C1 segment of cervical spinal cord (tissue), 14 donors: ENCODE data around the gene ADAT3.

Source experiments
- DNase-seq, 14 donors: peaks; one replicate each; lab custom pipeline; 2025; lab: John Stamatoyannopoulos, UW

Gene ADAT3

DNA sequence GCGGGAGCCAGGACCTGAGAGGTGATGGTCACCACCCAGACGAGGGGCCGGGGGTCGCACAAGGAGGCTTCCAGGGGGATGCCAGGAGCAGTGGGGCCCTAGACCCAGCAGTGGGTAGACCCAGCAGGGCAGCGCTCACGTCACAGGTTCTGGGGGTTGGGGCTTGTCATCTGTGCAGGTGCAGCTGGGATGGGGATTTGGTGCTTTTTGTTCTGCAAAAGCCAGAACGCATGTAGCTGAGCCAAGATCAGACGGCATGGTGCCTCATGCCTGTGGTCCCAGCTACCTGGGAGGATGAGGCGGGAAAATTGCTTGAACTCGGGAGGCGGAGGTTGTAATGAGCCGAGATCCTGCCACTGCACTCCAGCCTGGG is 50.9 kb downstream of the ADAT3 start:
- DNase-seq = peak in 1 of 14 donors; percentile 75

GRCh38 chr19:1956868-1957492 is 51.8 kb downstream of the ADAT3 start:
- DNase-seq = peak in 13 of 14 donors; percentile 29 to 91 (median 81)

DNA sequence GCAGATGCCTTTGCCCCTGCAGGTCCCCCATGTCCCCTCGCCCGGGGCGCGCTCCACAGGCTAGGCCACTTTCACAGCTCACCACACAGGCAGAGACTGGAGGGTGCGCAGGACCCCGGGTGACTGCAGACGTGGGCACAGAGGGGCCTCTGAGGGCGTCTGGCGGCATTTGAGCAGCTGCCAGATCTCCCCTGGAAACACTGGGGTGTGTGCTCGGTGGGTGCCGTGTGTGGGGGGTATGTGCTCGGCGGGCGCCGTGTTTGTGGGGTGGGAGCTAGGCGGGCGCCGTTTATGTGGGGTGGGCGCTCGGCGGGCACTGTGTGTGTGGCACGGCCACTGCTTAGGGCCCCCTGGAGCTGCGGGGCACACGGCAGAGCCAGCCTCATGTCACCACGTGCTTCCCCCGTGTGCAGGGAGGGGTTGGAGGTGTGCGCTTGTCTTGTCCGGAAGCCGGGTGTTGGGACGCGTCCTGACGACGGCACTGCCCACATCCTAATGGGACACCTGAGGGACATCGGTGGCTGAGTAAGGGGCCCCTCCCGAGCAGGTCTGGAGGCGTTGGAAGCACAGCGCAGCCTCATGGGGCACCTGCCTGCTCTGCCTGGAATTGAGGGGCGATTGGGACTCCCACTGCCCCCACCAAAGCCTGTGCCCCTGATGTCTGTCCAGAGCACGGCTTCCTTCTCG is 52.5 kb downstream of the ADAT3 start:
- DNase-seq = no peak

DNA sequence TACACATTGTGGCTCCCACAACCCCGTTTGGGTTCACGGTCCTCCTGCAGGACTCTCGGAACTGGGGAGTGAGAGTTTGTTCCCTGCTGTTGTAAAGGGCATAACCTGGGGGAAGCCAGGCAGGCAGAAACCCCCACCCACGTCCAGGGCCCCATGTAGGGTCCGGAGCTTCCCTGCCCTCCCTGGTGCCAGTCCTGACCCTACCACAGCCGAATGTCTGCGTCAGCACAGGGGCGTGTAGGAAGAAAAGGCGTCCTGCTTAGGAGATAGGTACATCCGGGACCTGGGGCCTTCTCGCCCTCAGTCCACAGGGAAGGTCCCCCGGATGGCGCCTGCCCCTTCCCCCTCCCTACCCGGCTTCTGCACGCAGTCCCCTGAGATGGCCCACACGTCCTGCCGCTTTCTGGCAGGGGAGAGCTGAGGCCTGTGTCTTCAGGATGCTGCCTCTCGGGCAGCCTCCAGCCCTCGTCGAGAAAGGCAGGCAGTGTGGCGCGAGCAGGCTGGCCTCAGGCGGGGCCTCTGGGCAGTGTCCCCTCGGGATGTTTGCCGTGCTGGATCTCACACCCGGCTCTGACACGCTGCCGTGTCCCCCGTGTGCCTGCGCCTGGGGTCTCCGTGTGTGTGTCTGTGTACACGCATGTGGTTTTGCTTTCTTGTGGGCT is 54.9 kb downstream of the ADAT3 start:
- DNase-seq = no peak

- no peak for DNase-seq
These were observed 56.0 kb downstream of the ADAT3 start for GRCh38 chr19:1961000-1961883.

- no peak for DNase-seq
These were observed 57.5 kb downstream of the ADAT3 start for GRCh38 chr19:1962674-1963073.
